Subcutaneous adipose tissue (tissue), 4 donors: ENCODE data around the gene MRPL37. TPM values are rescaled to one million over a fixed set of nuclear protein-coding genes. Genes with fewer than 3 reads are reported as not detected.

Experiments used
- total RNA-seq, 4 donors: library from RNA; depleted of rRNA; stranded (reverse); fragments of >200 nt; gene quantifications; one replicate each; pipeline ENCODE4 v1.1.0, GENCODE V29; 2016
- TF ChIP-seq, protein P1 (sequence below): fragments of 450-650 bp; IDR thresholded peaks from one replicate; pipeline ENCODE4 v1.5.1; 2016; ENCODE audit warnings: low read depth, mild to moderate bottlenecking, control low read depth, antibody characterized with exemption, moderate library complexity

MRPL37 gene
- total RNA-seq, 4 donors from 2014 or later, result 55.8 to 86.5 (median 56.9) TPM

DNA sequence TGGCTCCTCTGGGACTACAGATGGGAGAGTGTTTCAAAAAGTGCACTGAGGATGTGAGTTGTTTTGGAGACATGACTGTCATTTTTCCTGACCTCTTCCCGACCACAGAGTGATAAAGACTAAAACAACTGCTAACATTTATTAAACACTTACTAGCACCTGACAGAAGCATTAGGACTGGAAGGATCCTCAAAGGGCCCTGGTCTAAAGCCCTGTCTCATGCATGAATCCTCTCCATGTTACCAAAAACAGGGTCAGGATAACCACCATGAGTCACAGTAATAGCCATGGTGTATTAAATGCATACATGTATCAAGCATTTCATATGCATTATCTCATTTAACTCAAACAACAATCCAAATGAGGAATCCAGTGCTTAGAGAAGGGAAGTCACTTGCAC, 11.7 kb upstream of the MRPL37 start:
- TF ChIP-seq, protein P1, sequence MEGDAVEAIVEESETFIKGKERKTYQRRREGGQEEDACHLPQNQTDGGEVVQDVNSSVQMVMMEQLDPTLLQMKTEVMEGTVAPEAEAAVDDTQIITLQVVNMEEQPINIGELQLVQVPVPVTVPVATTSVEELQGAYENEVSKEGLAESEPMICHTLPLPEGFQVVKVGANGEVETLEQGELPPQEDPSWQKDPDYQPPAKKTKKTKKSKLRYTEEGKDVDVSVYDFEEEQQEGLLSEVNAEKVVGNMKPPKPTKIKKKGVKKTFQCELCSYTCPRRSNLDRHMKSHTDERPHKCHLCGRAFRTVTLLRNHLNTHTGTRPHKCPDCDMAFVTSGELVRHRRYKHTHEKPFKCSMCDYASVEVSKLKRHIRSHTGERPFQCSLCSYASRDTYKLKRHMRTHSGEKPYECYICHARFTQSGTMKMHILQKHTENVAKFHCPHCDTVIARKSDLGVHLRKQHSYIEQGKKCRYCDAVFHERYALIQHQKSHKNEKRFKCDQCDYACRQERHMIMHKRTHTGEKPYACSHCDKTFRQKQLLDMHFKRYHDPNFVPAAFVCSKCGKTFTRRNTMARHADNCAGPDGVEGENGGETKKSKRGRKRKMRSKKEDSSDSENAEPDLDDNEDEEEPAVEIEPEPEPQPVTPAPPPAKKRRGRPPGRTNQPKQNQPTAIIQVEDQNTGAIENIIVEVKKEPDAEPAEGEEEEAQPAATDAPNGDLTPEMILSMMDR, result no peak

DNA sequence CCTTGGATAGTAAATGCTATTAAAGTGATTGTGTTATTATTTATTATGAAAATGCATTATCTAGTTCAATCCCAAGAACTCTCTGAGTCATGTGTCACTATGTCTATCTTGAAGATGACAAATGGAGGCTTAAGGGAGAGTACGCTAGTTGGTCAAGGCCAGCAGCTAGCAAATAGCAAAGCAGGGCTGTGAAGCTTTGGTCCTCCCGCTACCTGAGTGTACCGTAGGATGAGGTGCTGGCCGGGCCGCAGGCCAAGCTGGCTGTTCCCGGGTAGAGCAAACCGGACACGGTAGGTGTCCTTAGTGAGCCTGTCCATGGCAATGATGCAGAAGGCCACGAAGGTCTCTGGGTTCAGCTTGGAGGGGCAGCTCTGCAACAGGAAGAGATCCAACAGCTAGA, 9.4 kb upstream of the MRPL37 start:
- TF ChIP-seq, protein P1, result no peak

DNA sequence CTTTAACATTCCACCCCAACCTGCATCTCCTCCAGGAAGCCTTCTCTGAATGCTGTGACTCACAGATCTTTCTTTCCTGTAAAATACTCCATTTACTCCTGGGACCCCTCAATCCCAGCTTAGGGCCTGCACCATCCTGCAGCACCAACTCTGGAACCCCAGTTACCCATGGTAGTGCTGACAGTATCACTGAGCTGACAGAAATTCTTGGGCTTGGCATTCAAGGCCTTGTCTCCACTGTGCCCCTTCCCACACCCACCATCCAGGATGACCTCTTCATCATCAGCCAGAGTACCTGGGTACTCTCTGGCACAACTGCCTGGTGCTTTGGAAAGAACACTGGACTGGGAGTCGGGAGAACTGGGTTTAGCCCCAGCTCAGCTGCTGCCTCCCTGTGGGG, 8.4 kb upstream of the MRPL37 start:
- TF ChIP-seq, protein P1, result no peak

DNA sequence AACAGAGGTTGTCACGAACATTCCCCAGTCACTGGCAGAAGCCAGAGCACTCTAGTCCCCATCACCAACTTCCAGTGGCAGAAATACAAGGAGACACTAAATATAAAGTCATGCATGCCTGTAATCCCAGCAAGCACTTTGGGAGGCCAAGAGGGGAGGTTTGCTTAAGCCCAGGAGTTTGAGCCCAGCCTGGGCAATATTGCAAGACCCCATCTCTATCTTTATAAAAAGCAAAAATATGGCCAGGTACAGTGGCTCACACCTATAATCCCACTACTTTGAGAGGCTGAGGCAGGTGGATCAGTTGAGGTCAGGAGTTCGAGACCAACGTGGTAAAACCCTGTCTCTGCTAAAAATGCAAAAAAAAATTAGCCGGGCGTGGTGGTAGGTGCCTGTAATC, 6.5 kb upstream of the MRPL37 start:
- TF ChIP-seq, protein P1, result no peak

DNA sequence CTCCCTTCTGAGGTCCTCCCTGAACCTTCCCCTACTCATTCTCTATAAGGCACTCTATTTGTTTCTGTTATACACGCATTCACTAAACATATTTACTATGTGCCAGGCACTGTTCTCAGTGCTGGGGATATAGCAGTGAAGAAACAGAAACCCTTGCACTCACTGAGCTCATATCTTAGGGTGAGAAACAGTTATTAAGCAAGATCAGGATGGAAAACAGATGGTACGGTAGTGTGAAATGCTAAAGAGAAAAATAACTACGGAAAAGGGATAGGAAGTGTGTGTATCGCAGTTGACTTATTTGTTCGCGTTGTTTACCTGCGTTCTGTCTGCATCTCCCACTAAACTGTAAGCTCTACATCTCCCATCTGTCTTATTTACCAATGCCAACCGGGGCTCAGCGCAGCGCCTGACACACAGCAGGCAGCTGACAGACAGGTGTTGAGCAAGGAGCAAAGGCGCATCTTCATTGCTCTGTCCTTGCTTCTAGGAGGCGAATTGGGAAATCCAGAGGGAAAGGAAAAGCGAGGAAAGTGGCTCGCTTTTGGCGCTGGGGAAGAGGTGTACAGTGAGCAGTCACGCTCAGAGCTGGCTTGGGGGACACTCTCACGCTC, 709 bp upstream of the MRPL37 start:
- TF ChIP-seq, protein P1, result no peak

DNA sequence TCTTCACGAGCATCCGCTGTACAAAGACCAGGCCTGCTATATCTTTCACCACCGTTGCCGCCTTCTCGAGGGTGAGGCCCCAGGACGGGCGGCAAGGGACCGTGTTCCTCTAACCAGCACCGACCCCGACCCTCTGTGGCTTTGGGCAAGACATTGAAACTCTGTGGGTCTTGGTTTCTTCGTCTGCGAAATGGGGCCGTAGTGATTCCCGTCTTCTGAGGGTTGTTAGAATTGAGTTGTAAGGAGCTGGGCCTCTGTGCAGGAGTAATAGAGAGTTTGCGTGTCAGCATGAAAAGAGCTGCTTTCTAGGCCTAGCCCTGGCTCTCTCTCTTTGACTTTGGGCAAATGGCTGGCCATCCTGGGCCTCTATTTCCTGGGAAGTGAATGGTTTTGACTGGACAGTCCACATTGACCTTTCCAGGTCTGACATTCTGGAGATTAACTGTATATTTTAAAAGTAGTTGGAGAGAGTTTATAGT, 591 bp downstream of the MRPL37 start:
- TF ChIP-seq, protein P1, result no peak

DNA sequence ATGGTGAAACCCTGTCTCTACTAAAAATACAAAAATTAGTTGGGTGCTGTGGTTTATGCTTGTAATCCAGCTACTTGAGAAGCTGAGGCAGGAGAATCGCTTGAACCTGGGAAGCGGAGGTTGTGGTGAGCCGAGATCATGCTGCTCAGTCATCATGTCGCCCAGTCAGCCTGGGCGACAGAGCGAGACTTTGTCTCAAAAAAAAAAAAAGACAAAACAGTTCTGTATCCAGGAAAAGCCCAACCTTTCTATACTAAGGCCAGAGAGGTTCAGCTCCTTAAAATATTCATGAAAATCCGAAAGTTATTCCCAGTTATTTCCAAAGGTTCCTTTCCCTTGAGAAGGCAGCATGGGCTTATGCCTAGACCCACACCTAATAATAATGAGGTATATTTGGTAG, 4.2 kb downstream of the MRPL37 start:
- TF ChIP-seq, protein P1, result no peak
